ENCODE measurements around the gene PRPSAP2.

PRPSAP2 gene

DNA sequence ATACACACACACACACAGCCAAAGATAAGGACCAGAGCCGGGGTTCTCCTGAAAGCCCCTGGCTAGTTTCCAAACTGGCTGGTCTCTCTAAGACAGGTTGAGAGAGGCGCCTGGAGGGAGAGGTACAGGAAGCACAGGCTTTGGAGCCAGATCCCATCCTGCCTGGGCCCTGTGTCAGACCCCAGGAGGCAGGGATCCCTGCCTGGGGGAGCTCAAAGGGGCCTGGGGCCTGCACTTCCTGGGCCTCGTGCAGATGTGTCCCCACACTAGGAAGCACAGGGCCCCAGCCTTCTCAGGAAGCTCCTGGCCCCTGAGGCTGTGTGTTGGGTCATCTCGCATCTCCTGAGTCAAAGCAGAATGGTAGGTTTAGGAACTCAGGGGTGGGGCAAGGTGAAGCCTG is 110.0 kb downstream of the PRPSAP2 start:
- no peak overlapping the region for H3K4me3 ChIP-seq (ENCODE audit: low read depth, low read length)
- TF ChIP-seq, protein P1, sequence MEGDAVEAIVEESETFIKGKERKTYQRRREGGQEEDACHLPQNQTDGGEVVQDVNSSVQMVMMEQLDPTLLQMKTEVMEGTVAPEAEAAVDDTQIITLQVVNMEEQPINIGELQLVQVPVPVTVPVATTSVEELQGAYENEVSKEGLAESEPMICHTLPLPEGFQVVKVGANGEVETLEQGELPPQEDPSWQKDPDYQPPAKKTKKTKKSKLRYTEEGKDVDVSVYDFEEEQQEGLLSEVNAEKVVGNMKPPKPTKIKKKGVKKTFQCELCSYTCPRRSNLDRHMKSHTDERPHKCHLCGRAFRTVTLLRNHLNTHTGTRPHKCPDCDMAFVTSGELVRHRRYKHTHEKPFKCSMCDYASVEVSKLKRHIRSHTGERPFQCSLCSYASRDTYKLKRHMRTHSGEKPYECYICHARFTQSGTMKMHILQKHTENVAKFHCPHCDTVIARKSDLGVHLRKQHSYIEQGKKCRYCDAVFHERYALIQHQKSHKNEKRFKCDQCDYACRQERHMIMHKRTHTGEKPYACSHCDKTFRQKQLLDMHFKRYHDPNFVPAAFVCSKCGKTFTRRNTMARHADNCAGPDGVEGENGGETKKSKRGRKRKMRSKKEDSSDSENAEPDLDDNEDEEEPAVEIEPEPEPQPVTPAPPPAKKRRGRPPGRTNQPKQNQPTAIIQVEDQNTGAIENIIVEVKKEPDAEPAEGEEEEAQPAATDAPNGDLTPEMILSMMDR (IDR thresholded peaks at IDR 0.05; ENCODE audit: borderline replicate concordance, insufficient read depth, low read depth, low read length): no peak

DNA sequence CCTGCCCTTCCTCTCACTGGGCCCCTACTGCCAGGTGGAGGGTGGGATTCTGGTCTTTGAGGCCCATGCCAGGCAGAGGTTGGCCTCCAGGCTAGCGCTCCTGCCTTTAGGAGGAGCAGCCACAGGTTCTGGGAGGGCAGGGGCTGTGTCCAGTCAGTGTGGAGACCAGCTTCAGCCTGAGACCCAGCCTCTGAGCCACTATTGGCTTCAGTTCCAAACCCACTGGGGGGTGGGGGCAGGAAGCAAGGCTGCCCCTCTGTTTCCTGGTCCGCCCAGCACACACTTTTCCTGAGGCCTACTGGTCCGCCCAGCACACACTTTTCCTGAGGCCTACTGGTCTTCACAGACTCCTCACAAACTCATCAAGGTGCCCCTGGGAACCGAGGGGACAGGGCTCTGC is 110.4 kb downstream of the PRPSAP2 start:
- TF ChIP-seq, protein P1 (IDR thresholded peaks at IDR 0.05; ENCODE audit: borderline replicate concordance, insufficient read depth, low read depth, low read length): no peak
- H3K4me3 ChIP-seq (ENCODE audit: low read depth, low read length): no peak overlapping the region

DNA sequence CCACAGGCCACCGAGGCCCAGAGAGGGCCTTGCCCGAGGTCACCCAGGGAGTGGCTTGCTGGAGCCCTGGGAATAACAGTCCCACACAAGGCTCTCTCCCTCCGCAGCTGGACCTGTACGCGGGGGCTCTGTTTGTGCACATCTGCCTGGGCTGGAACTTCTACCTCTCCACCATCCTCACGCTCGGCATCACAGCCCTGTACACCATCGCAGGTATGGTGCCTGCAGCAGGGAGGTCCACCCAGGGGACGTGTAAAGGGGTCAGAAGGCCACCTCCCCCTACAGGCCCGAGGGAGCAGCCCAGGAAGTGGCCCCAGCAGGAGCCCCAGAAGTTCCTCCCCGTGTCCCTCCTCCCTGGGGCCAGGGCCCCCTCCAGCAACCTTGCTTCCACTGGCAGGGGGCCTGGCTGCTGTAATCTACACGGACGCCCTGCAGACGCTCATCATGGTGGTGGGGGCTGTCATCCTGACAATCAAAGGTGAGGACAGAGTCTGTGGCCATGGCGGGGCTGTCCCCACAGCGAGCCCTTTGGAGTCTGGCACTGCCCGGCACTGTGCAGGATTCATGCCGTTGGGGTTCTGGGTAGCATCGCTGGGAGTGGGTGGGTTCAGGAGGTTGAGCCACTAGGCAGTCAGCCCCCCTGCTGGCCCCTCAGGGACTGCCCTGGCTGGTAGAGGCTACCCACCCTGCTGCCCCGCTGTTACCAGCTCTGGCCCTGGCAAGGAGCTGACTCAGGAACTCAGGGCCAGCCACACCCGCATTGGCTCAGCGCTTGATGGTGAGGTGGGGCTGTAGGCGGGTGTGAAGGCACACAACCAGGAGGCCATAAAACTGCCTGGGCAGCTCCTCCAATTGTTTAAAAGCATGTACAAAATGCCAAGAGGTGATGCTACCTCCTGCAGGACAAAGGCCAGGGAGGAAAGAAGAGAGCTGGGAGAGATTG is 111.3 kb downstream of the PRPSAP2 start:
- H3K4me3 ChIP-seq (ENCODE audit: low read depth, low read length): no peak overlapping the region
- TF ChIP-seq, protein P1 (IDR thresholded peaks at IDR 0.05; ENCODE audit: borderline replicate concordance, insufficient read depth, low read depth, low read length): no peak

DNA sequence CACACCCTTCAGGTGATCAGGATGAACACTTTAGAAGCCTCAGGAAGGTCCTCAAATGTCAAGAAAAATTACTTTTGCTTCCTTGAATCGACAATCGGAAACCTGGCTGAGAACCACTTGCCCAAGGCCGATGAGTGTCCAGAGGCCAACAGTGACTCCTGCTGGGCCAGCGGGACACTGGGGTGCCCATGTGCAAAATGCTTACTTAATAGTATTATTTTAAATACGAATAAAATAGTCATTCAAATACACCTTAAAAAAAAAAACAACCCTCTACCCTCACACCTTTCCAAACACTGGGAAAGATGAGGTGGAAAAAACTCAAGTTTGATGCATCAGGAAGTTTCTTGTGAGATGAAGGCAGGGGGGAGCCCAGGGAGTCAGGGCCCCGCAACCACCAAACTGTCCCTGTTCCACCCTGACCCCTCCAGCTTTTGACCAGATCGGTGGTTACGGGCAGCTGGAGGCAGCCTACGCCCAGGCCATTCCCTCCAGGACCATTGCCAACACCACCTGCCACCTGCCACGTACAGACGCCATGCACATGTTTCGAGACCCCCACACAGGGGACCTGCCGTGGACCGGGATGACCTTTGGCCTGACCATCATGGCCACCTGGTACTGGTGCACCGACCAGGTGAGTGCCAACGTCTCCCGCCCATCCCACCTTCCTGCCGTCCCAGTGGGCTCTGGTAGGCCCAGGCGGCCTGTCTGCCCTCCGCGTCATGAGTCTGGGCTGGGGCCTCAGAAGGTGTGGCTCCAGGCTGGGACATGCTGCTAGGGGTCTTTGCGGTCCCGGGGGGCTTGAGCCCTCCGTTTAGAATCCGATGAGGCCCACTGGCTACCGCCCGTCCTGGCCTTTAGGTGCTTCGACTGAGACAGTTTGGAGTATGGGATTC is 112.9 kb downstream of the PRPSAP2 start:
- H3K4me3 ChIP-seq (ENCODE audit: low read depth, low read length): no peak overlapping the region
- TF ChIP-seq, protein P1 (IDR thresholded peaks at IDR 0.05; ENCODE audit: borderline replicate concordance, insufficient read depth, low read depth, low read length): no peak

DNA sequence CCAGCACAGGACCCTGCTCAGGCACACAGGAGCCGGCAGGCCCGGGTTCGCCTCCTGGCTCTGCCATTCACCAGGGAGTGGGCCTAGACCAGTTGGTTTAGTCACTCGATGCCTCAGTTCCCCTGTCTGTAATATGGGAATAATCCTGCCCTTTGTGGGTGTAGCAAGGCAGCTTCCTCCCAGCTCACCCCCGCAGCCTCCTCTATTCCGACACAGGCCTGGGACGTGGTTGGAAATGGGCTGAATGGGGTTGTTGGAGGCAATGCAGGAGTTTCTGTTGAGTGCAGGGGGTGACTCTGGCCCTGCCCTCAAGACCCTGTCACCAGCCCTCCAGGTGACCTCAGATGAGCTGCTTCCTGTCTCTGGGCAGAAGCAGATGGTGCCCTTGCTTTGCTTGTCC is 113.9 kb downstream of the PRPSAP2 start:
- TF ChIP-seq, protein P1 (IDR thresholded peaks at IDR 0.05; ENCODE audit: borderline replicate concordance, insufficient read depth, low read depth, low read length): no peak
- H3K4me3 ChIP-seq (ENCODE audit: low read depth, low read length): no peak overlapping the region

DNA sequence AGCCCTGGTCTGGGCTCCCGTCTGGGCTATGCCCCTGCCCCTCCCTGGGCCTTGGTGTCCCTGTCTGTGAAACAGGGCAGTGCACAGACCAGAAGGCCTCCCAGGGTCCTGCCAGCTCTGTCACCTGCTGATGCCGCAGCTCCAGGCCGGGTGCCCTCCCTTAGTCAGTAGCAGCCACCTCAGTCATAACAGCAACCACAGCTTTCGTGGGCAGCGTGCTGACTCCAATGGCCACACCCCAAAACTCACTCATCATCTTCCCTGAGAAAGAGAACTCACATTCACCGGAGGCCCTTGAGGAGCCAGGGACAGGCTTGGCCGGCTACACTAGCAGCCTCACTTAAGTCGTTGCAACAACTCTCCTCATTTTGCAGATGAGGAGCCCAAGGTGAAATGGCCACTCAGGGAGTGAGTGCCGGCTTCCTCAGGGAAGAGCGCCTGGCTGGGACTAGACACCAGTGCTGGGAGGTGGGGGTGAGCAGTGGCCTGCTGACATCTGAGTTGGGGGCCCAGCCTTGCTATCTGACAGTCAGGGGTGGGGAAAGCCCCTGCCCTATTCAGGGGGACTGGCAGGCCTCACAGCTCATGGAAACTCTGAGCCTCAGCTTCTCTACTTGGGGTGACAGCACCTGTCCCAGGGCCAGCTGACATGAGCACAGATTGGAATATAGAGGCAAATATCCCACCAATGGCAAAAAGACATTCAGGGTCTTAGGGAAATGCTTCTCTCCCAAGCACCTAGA is 116.6 kb downstream of the PRPSAP2 start:
- TF ChIP-seq, protein P1 (IDR thresholded peaks at IDR 0.05; ENCODE audit: borderline replicate concordance, insufficient read depth, low read depth, low read length): no peak
- no peak overlapping the region for H3K4me3 ChIP-seq (ENCODE audit: low read depth, low read length)

All from GM12875 (cell line).